Measurements from ENCODE around the gene PLEKHB2. TPM values are rescaled to one million over a fixed set of nuclear protein-coding genes. Genes with fewer than 3 reads are reported as not detected.

Gene PLEKHB2
- total and polyA plus RNA-seq, 9 of the 15 experiments (the other 6 are each of a cell fraction or from before 2014, with no cell fraction given): 41.3 to 71.5 (median 50.2) TPM

GRCh38 chr2:131104487-131105155, 515 bp upstream of the PLEKHB2 start (continued):
- no peak for TF ChIP-seq CHD7 (IDR thresholded peaks at IDR 0.05; ENCODE audit: low read depth, low read length)
- no peak for TF ChIP-seq TAL1 (IDR thresholded peaks at IDR 0.05)
- no peak for TF ChIP-seq DNMT1 (IDR thresholded peaks at IDR 0.05)
- no peak for TF ChIP-seq ZBTB49 (CRISPR knock-in tag; IDR thresholded peaks at IDR 0.05; ENCODE audit: borderline replicate concordance)
- no peak for TF ChIP-seq CUX1 (CRISPR knock-in tag; IDR thresholded peaks at IDR 0.05)
- no peak for TF ChIP-seq HLTF (IDR thresholded peaks at IDR 0.05)
- TF ChIP-seq ZNF143 (CRISPR knock-in tag; IDR thresholded peaks at IDR 0.05): no peak
- TF ChIP-seq ZNF76 (CRISPR knock-in tag; IDR thresholded peaks at IDR 0.05; ENCODE audit: borderline replicate concordance): no peak
